8988T (cell line): ENCODE results near the gene R3HDM4.
A peak's percentile ranks its signal among the peaks of the same experiment; 100 is the strongest.
"Not testable (repeated sequence)": the region's sequence is repeated elsewhere in the genome, so short reads cannot be mapped to it uniquely, and the experiment has no call there.

Experiments
- DNase-seq: peaks from one replicate; pipeline ENCODE4 v3.0.0; 2011

The R3HDM4 gene

GRCh38 chr19:890831-891230 is 22.2 kb downstream of the R3HDM4 start:
- DNase-seq = no peak

DNA sequence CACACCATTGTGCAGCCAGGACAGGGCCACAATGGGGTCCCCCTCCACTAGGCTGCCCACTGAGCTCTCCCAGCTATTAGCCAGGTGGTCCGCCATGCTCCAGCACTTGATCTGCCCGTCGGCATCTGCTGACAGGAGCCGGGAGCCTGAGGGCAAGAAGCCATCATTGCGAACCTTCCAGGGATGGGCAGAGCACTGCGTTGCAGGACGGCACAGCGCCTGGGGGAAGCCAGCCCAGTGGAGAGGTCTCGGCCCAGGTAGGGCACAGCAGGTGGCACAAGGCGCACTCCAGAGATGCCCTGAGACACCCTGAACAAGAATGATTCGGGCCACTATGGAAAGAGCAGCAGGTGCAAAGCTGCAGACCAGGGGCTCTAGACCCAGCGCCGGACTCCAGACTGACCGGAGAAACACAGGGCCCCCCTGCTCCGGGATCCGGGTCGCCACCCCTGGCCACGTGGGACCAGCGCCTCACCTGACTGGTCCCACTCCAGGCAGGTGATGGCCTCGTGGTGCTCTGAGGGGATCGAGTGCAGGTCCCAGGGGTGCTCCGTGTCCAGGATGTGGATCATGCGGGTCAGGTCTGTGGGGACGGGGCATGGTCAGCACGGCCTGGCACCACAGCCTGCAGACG is 23.2 kb downstream of the R3HDM4 start:
- DNase-seq = no peak

DNA sequence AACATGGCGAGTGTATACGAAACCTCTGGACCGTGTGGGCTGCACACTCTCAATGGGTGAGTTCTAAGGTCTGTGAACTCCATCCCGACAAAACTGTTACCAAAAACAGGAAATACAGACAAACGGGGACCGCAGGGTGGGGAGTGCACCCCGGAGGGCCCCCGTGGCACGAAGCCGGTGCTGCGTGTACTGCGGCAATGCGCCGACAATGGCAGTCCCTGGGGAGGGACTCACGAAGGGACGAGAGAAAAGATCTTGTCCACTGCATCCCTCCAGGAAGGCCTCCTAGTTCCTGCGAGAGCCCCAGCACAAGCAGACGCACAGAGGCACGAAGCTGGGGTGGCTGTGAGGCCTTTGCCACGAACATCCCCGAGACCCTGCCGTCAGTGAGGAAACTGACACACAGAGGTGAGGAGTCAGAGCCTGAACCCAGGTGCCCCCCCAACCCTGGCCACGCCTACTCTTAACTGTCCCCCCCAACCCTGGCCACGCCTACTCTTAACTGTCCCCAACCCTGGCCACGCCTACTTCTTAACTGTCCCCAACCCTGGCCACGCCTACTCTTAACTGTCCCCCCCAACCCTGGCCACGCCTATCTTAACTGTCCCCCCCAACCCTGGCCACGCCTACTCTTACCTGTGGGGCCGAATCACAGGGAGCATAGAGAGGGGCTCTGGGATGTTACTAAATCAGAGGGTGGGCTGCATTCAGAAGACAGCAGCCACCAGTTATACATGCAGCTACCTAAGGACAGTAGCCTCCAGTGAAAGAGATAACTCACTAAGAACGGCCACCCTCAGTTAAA is 24.2 kb downstream of the R3HDM4 start:
- DNase-seq = no peak

DNA sequence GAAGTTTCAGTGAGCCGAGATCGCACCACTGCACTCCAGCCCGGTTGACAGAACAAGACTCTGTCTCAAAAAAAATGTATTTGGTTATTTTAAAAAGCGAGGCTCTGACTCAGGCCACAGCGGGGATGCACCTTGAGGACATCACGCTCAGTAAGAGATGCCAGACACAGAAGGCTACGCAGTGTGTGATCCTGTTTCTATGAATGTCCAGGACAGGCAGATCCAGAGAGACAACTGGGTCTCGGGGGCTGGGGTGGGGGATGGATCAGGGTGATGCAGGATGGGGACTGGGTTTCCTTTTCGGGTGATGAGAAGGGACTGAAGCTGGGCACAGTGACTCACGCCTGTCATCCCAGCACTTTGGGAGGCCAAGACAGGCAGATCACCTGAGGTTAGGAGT is 25.4 kb downstream of the R3HDM4 start:
- DNase-seq = no peak

DNA sequence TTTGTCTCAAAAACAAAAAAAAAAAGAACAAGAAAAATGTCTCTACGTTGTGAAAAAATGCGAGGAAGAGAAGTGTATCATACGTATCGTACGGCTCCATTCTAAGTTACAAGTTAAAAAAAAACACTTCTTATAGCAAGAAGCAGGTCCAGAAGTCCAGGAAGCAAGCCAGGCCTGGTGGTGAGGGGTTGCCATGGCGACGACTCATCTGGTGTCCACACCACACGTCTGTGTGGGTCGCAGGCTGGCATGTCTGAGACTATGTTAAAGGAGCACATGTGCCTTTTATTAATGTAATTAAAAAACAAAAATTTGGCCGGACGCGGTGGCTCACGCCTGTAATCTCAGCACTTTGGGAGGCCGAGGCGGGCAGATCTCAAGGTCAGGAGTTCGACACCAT is 25.9 kb downstream of the R3HDM4 start:
- no peak for DNase-seq

GRCh38 chr19:885536-886224 is 27.3 kb downstream of the R3HDM4 start:
- DNase-seq = no peak

DNA sequence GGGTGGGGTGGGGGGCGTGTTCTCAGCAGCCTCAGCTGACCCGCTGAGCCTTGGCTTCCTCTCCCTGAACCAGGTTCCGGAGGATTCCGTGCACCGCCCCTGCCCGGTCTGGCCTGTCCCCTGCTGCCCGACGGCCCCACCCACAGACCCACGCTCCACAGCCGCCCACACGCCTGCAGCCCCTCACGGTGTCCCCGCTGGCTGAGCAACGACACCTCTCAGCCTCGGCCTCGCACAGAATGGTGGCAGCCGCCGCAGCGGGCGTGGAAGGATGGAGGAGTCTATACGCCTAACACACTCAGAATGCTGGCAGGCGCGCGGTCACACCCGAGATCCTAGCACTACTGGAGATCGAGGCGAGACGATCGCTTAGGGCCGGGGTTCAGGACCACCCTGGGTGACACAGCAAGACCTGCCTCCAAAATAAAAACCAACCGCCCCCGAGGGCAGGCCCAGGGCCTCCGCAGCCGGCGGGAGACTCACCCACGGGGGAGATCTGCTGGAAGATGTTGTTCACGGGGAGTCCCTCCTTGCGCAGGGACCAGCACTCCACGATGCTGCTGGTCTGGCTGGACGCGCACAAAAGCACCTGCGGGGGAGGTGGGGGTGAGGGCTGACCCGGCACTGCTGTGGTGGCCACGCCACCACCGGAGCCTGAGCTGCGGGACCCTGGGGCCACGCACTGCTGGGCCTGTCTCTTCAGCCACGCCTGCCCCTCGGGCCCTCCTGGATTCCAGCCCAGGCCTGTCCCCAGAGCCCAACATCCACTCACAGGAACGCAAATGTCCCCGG is 28.4 kb downstream of the R3HDM4 start:
- DNase-seq = no peak

GRCh38 chr19:883661-884211 is 29.3 kb downstream of the R3HDM4 start:
- peak; percentile 98 for DNase-seq

DNA sequence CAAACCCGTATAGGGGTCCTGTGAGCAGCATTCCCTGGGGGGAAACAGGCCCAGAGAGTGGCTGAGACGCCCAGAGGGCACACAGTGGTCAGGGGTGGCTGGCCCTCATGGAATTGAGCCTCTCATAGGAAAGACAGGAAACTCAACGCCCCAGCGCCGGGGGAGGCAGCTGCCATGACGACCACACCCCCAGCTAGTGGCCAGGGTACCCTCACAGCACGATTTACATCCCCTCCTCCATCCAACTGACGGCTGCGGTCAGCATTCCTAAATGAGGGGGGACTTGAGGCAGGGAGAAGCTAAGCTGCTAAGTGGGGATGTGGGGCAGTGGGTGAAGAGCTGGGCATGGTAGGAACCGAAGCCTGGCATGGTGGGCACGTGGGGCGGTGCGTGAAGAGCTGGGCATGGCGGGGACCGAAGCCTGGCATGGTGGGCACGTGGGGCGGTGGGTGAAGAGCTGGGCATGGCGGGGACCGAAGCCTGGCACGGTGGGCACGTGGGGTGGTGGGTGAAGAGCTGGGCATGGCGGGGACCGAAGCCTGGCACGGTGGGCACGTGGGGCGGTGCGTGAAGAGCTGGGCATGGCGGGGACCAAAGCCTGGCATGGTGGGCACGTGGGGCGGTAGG is 30.0 kb downstream of the R3HDM4 start:
- DNase-seq = no peak

DNA sequence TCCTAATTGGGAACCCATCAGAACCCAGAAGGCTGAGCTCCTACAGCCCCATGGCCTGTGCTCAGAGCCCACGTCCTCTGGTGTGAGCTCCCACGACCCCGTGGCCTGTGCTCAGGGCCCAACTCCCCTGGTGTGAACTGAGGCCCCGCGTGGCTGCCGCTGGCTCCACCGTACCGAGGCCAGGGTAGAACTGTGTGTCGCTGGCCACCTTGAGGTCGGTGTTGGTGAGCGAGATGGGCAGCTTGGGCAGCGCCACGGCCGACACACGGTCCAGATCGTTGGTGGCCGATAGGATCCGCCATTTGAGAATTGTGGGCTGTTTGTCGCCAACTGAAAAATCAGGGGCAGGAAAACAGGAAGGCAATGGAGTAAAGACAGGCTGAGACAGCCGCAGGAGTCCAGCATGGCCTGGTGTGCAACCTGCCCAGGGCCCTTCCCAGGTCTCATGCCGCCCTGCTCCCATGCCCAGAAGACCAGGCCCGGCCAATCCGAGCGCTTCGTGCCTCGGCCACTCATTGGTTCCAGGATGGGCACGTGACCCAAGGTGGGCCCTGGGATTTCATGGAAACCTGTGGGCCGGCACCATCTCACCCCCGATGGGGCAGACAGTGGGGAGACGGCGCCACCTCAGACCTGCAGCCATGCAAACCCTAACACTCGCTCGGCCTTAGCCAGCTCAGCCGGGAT is 31.5 kb downstream of the R3HDM4 start:
- no peak for DNase-seq

DNA sequence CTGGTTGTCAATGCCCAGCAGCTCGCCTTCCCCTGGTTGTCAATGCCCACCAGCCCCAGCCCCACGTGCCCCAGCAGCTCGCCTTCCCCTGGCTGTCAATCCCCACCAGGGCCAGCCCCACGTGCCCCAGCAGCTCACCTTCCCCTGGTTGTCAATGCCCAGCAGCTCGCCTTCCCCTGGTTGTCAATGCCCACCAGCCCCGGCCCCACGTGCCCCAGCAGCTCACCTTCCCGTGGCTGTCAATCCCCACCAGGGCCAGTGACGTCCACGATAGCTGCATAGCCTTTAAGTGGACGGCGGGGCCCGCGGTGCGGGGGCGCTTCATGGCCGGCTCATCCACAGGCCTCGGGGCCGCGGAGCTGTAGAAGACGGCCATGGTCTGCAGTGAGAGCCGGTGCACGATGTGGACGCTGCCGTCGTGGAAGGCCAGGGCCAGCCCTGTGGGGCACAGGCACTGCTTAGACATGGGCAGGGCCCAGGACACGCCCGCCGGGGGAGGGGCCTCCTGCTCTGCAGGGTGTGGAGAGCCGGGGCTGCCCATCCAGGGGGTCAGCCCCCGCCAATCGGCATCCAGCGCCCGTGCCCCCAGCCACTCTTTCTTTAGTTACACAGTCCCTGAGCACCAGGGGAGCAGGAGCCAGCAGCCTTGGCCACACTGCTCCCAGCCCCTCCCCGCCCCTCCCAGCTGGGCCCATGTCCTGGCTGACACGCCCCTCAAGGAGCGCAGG is 33.1 kb downstream of the R3HDM4 start:
- no peak for DNase-seq

- not testable (repeated sequence) for DNase-seq
Measured at GRCh38 chr19:878751-879561, 34.1 kb downstream of the R3HDM4 start.

- not testable (repeated sequence) for DNase-seq
Measured at GRCh38 chr19:877992-878660, 34.9 kb downstream of the R3HDM4 start.

DNA sequence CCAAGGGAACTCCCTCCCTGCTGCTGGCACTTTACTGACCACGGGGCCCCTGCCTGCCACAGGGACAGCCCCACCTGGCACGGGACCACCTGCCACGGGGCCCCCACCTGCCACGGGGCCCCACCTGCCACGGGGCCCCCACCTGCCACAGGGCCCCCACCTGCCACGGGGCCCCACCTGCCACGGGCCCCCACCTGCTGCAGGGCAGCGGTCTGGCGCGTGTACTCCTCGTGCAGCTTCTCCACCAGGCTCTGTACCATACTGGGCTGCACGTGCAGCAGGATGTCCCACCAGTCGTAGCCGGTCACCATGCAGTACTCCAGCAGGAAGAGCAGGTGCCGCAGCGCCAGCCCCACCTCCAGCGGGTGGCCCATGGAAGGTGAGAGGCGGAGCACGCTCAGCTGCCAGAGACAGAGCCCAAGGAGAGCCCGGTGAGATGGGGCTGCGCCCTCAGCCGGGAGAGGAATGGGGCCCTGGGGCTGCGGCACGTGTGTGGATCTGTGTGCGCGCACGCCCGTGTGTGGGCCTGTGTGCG is 36.2 kb downstream of the R3HDM4 start:
- DNase-seq = no peak

DNA sequence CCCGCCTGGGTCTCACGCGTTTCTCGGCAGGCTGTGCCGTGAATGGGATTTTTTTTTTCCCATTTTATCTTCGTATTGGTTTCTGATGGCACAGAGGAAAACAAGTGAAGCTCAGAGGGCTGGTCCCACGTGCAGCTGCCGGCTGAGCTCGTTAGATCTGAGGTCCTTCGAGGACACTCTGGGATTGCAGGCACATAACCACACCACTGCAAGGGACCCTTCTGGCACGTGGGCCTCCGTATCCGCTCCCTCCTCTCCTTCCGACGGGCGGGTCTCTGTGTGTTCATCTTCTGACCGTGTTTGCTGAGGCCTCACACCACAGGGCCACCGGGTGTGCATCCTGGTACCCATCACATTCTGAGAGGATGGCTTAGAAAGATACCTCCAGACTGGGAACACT is 36.9 kb downstream of the R3HDM4 start:
- DNase-seq = no peak

GRCh38 chr19:875265-875879 is 37.6 kb downstream of the R3HDM4 start:
- DNase-seq = no peak

DNA sequence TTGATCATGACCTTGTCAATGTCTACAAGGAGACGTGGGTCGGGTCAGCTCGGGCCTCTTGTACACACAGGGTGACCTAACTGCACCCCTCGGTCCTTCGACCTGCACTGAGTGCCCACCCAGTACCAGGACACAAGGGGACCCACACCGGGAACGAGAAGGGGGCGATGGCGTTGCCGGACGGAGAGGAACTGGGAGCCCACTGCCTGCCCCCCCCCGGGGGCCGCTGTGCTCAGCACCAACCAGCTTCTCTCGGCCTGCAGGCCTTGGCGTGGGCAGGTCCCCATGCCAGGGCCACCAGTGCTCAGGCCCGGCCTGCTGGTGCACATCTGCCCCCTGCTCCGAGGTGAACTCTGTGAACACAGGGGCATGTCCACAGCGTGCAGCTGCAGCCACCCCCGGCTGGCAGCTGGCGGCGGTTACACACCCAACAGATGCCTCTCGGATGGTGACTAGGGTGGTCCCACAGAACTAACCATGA is 39.4 kb downstream of the R3HDM4 start:
- no peak for DNase-seq

DNA sequence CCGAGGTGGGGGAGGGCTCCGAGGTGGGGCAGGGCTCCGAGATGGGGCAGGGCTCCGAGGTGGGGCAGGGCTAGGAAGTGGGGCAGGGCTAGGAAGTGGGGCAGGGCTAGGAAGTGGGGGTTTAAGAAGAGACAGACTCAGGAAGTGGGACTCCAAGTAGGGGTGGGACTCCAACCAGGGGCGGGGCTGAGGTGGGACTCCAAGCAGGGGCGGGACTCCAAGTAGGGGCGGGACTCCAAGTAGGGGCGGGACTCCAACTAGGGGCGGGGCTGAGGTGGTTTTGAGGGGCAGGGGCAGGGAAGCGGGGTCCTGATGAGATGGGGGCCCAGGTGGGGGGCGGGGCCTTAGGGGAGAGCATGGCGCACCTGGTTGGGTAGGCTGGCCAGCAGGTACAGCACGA is 39.9 kb downstream of the R3HDM4 start:
- DNase-seq = peak; percentile 80
